Putamen (tissue), 1 donor: ENCODE results near the gene KCNN4.

ENCODE experiments used
- DNase-seq: peaks from one replicate; pipeline ENCODE4 v3.0.0-alpha.2; 2016; ENCODE audit warnings: low spot score

KCNN4 gene

DNA sequence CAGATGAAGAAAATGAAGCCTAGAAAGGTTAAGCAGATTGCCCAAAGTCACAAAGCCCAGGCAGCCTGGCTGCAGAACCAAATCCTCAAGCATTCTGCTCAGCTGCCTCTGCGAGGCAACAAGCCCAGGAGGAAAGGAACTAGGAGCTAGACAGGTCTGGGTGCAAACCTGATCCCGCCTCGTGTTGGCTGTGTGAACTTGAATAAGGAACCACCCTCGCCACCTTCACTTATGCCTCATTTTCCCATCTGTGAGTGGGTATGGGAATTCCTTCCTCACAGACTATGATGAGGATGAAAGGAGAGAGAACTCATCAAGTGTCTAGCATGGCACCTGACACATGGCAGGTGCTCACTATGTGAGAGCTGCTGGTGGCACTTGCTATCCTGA, 32.6 kb downstream of the KCNN4 start:
- peak; percentile 63 for DNase-seq

DNA sequence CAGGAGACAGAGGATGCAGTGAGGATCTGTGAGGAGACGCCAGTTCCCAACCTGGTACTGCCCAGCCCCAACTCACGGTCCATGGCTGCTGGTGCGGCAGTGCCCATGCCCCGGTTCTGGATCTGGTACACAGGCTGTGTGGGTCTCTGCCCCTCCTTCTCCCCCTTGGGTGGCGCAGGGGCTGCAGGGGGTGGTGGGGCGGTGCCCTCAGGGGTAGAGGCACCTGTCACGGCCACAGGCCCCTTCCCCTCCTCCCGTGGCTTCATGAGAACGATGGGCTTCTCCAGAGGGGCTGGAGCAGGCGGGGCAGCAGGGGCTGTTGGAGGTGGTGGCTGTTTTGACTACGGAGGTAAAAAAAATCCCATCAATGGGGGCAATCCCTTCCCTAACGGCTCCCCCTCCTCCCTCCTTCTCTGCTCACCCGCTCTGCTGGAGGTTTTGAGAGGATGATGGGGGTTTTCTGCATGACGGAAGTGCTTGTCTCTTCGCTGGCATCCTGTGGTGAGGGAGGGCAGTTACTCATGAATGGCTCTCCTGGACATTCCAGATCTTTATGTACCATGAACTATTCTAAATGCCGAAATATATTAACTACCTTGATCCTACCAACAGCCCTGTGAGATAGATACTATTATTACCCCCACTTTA, 33.1 kb downstream of the KCNN4 start:
- DNase-seq, result no peak

GRCh38 chr19:43743059-43743458, 37.7 kb downstream of the KCNN4 start:
- DNase-seq, result no peak

GRCh38 chr19:43741075-43741825, 39.5 kb downstream of the KCNN4 start:
- DNase-seq, result peak; percentile 50

GRCh38 chr19:43739439-43740235, 41.1 kb downstream of the KCNN4 start:
- DNase-seq, result no peak

- DNase-seq, result no peak
Observed at GRCh38 chr19:43738780-43739211, 42.0 kb downstream of the KCNN4 start.

GRCh38 chr19:43735957-43736356, 44.8 kb downstream of the KCNN4 start:
- no peak for DNase-seq

- no peak for DNase-seq
Observed at GRCh38 chr19:43735013-43735412, 45.8 kb downstream of the KCNN4 start.

- DNase-seq, result no peak
Observed at GRCh38 chr19:43731846-43732245, 48.9 kb downstream of the KCNN4 start.

GRCh38 chr19:43731346-43731745, 49.4 kb downstream of the KCNN4 start:
- no peak for DNase-seq

DNA sequence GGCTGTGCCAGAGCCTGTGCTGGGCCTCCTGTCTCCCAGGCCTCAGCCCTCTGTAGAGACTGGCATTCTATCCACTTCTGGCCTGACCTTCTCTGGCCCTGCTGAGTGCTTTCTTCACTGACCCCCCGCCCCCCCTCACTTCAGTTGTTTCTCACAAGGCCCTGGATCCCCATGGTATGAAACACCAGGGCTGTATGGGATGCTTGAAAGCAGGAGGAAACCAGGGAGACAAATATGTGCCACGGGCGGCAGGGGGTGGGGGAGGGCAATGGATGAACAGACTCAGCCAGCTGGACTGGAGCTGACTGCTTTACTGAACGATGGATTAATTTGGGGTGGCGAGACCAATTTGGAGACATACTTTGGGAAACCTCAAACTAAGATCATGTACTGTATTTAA, 50.9 kb downstream of the KCNN4 start:
- no peak for DNase-seq

GRCh38 chr19:43727593-43727853, 53.2 kb downstream of the KCNN4 start:
- no peak for DNase-seq

- DNase-seq, result no peak
Observed at GRCh38 chr19:43726736-43727592, 53.8 kb downstream of the KCNN4 start.

DNA sequence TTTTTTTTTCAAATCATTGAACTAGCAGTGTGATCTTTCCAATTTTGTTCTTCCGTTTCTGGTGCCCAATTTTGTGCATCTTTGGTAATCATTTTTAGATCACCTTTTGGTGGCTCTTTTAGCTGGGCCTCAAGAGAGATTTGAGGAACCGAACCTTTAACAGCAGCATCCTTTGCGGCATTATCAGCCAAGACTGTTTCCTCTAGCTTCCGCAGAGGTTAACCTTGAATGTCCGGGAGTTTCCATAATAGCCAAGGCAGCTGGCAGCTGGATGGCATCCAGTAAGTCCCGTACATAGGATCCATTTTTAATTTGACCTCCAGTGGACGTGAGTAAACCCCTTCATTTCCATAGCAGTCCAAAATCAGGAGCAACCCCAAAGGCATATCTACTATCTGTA, 55.3 kb downstream of the KCNN4 start:
- no peak for DNase-seq

GRCh38 chr19:43724896-43725295, 55.9 kb downstream of the KCNN4 start:
- no peak for DNase-seq

DNA sequence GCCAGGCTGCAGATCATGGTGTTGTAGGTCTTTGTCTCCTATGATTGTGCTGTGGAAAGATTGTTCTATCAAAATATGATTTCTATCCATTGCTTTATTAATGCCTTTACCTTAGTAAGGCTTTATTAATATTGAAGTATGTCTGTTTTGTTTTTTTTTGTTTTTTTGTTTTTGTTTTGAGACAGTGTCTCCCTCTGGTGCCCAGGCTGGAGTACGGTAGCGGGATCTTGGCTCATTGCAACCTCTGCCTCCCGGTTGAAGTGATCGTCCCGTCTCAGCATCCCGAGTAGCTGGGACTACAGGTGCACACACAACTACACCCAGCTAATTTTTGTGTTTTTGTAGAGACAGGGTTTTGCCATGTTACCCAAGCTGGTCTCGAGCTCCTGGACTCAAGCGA, 57.2 kb downstream of the KCNN4 start:
- no peak for DNase-seq

- DNase-seq, result no peak
Observed at GRCh38 chr19:43721469-43722048, 59.2 kb downstream of the KCNN4 start.

- no peak for DNase-seq
Observed at GRCh38 chr19:43720936-43721335, 59.8 kb downstream of the KCNN4 start.

- no peak for DNase-seq
Observed at GRCh38 chr19:43719918-43720317, 60.9 kb downstream of the KCNN4 start.

GRCh38 chr19:43719378-43719868, 61.4 kb downstream of the KCNN4 start:
- no peak for DNase-seq

DNA sequence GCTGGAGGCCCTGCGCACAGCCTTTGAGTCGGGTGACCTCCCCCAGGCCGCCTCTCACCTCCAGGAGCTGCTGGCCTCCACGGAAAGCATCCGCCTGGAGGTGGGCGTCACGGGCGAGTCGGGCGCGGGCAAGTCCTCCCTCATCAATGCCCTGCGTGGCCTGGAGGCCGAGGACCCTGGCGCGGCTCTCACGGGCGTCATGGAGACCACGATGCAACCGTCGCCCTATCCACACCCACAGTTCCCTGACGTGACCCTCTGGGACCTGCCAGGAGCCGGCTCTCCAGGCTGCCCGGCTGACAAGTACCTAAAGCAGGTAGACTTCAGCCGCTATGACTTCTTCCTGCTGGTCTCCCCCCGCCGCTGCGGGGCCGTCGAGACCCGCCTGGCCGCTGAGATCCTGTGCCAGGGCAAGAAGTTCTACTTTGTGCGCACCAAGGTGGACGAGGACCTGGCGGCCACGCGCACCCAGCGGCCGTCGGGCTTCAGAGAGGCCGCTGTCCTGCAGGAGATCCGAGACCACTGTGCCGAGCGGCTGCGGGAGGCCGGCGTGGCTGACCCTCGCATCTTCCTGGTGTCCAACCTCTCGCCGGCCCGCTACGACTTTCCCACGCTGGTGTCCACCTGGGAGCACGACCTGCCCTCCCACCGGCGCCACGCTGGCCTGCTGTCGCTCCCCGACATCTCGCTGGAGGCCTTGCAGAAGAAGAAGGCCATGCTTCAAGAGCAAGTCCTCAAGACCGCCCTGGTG, 62.0 kb downstream of the KCNN4 start:
- no peak for DNase-seq
